K562 (cell line): ENCODE results near the gene ARHGAP28. TPM values are rescaled to one million over a fixed set of nuclear protein-coding genes. Genes with fewer than 3 reads are reported as not detected.

ENCODE experiments used
- ATAC-seq: fragments of 200-7000 bp; cut with Tn5 transposase; 3 replicates; pipeline ENCODE4 v1.9.1; 2020; ENCODE audit warnings: moderate library complexity
- BruUV-seq: library from RNA; stranded (reverse); fragments of 400-500 nt; replicated peaks from 2 replicates; lab custom pipeline; 2021; lab: Mats Ljungman, UMichigan
- CTCF ChIA-PET: fragments of 300-600 bp; formaldehyde crosslinking; extraction: SDS; loops from one replicate; lab custom pipeline; 2021; ENCODE audit warnings: low intra/inter-chr PET ratio; lab: Yijun Ruan, JAX
- POLR2A ChIA-PET: fragments of 300-600, 350-650 bp; sonication (Branson Sonifier 250); formaldehyde crosslinking; extraction: SDS; loops from one replicate; lab custom pipeline; 2021; ENCODE audit warnings: antibody characterized with exemption, inconsistent platforms; lab: Yijun Ruan, JAX
- DNase-seq, 4 experiments: peaks; one replicate each; pipeline versions ENCODE4 v3.0.0 to v3.0.0-alpha.2; 2011 to 2018; ENCODE audit warnings: low spot score in 3 of 4, mixed read lengths in 3 of 4; ENCODE audit errors: extremely low read depth in 1 of 4
- FAIRE-seq: peaks from 2 replicates; lab custom pipeline; 2011; peaks lifted over from hg19 to GRCh38; lab: Jason Lieb, UNC
- H2AFZ ChIP-seq: 2 replicates; pipeline ENCODE4 v1.6.0; 2011; ENCODE audit warnings: low read depth, low read length, control low read depth, inconsistent platforms
- H3K27ac ChIP-seq: fragments of 200-600 bp; 3 replicates; pipeline ENCODE4 v1.8.0; 2011; ENCODE audit warnings: low read depth, mild to moderate bottlenecking, control low read depth, inconsistent platforms, low read length, moderate library complexity, mixed read lengths; ENCODE audit errors: extremely low read depth
- H3K27me3 ChIP-seq, 2 experiments: fragments of 300-600 bp in 1 of 2; 2 replicates in 1 of 2; 3 replicates in 1 of 2; pipeline versions ENCODE4 v1.6.0 to v1.8.0; 2011; ENCODE audit warnings: inconsistent platforms in 2 of 2, low read length in 2 of 2, mild to moderate bottlenecking in 1 of 2, mixed read lengths in 1 of 2, moderate library complexity in 1 of 2; ENCODE audit not compliant: control insufficient read depth in 2 of 2, insufficient read depth in 2 of 2
- H3K36me3 ChIP-seq: fragments of 300-600 bp; 3 replicates; pipeline ENCODE4 v1.8.0; 2011; ENCODE audit warnings: mild to moderate bottlenecking, low read length, inconsistent platforms; ENCODE audit not compliant: control insufficient read depth, insufficient read depth
- H3K4me1 ChIP-seq, 2 experiments: fragments of 200-600 bp in 1 of 2; replicated peaks in 1 of 2; 2 replicates in 1 of 2; 3 replicates in 1 of 2; pipeline versions ENCODE4 v1.5.1 to v1.8.0; 2011; ENCODE audit warnings: inconsistent platforms in 2 of 2, low read length in 2 of 2, mild to moderate bottlenecking in 1 of 2, mixed read lengths in 1 of 2, moderate library complexity in 1 of 2; ENCODE audit not compliant: control insufficient read depth in 2 of 2, insufficient read depth in 2 of 2
- H3K4me2 ChIP-seq: 2 replicates; pipeline ENCODE4 v1.6.1; 2011; ENCODE audit warnings: low read length, control low read depth, inconsistent platforms, mixed read lengths; ENCODE audit not compliant: insufficient read depth
- H3K4me3 ChIP-seq: fragments of 200-600 bp; sonication (generic), shearing (Covaris generic); 2 replicates; pipeline ENCODE4 v1.5.1; 2016; ENCODE audit warnings: control low read depth, inconsistent platforms
- H3K79me2 ChIP-seq: fragments of 200-600 bp; 3 replicates; pipeline ENCODE4 v1.8.0; 2011; ENCODE audit warnings: low read length, inconsistent platforms; ENCODE audit not compliant: control insufficient read depth, insufficient read depth
- H3K9ac ChIP-seq, 2 experiments: 2 replicates each; pipeline versions ENCODE4 v1.6.0 to v1.6.1; 2011; ENCODE audit warnings: low read depth in 2 of 2, low read length in 2 of 2, control low read depth in 1 of 2, inconsistent platforms in 1 of 2, mild to moderate bottlenecking in 1 of 2, mixed read lengths in 1 of 2; ENCODE audit not compliant: insufficient read depth in 1 of 2
- H3K9me1 ChIP-seq: one replicate; pipeline ENCODE4 v1.6.0; 2011; ENCODE audit warnings: inconsistent platforms, mild to moderate bottlenecking, low read length, moderate library complexity; ENCODE audit not compliant: control insufficient read depth, insufficient read depth
- H3K9me3 ChIP-seq: replicated peaks from 2 replicates; pipeline ENCODE4 v1.5.1; 2011; ENCODE audit warnings: low read depth, low read length, inconsistent platforms; ENCODE audit not compliant: control insufficient read depth, insufficient read depth
- H4K20me1 ChIP-seq: replicated peaks from 2 replicates; pipeline ENCODE4 v1.6.1; 2011; ENCODE audit warnings: low read length, inconsistent platforms, mixed read lengths; ENCODE audit not compliant: control insufficient read depth, insufficient read depth
- ARID1B ChIP-seq: fragments of 450-650 bp; IDR thresholded peaks from 2 replicates; pipeline ENCODE4 v1.6.1; 2016; ENCODE audit warnings: antibody characterized with exemption, mild to moderate bottlenecking, inconsistent platforms
- BRF1 ChIP-seq: IDR thresholded peaks from 3 replicates; pipeline ENCODE4 v1.6.1; 2011; ENCODE audit warnings: borderline replicate concordance, mild to moderate bottlenecking; ENCODE audit not compliant: insufficient read length; ENCODE audit errors: extremely low read depth
- CEBPB ChIP-seq: fragments of 450-650 bp; IDR thresholded peaks from 2 replicates; pipeline ENCODE4 v1.6.1; 2016; ENCODE audit warnings: missing genetic modification characterization, missing compliant biosample characterization
- ESRRB ChIP-seq: fragments of 250-450 bp; sonication (Bioruptor Pico); IDR thresholded peaks from 2 replicates; pipeline ENCODE4 v1.5.0; 2020; ENCODE audit warnings: mild to moderate bottlenecking, moderate library complexity, borderline replicate concordance
- FOXA3 ChIP-seq, 2 experiments: fragments of 450-650 bp in 1 of 2; sonication (generic) in 1 of 2; formaldehyde crosslinking; IDR thresholded peaks in 1 of 2; conservative IDR thresholded peaks in 1 of 2; 2 replicates each; pipeline versions ENCODE4 v1.4.0 to v1.8.0; 2020 to 2022; ENCODE audit warnings: mild to moderate bottlenecking in 2 of 2, missing genetic modification reagents in 1 of 2
- GATAD2A ChIP-seq: fragments of 450-650 bp; IDR thresholded peaks from 2 replicates; pipeline ENCODE4 v1.6.1; 2017
- HBP1 ChIP-seq: fragments of 450-650 bp; formaldehyde crosslinking; IDR thresholded peaks from 2 replicates; pipeline ENCODE4 v1.4.0; 2022; ENCODE audit warnings: missing genetic modification characterization
- IRF1 ChIP-seq: sonication (generic); formaldehyde crosslinking; IDR thresholded peaks from 2 replicates; pipeline ENCODE4 v1.8.0; 2022; ENCODE audit warnings: missing genetic modification reagents, mild to moderate bottlenecking, borderline replicate concordance
- JUND ChIP-seq, 2 experiments: IDR thresholded peaks; 2 replicates in 1 of 2; 3 replicates in 1 of 2; pipeline ENCODE4 v1.6.1; 2011; ENCODE audit warnings: borderline replicate concordance in 2 of 2, low read depth in 2 of 2, low read length in 2 of 2, improper control_type of control experiment in 1 of 2, missing biosample characterization in 1 of 2, missing genetic modification characterization in 1 of 2, missing genetic modification reagents in 1 of 2
- L3MBTL2 ChIP-seq: fragments of 450-650 bp; IDR thresholded peaks from 2 replicates; pipeline ENCODE4 v1.6.1; 2016; ENCODE audit warnings: mild to moderate bottlenecking, moderate library complexity
- MAFF ChIP-seq: IDR thresholded peaks from 2 replicates; pipeline ENCODE4 v1.6.1; 2012; ENCODE audit warnings: low read length, improper control_type of control experiment
- MAFG ChIP-seq: fragments of 450-650 bp; conservative IDR thresholded peaks from 2 replicates; pipeline ENCODE4 v1.6.1; 2016; ENCODE audit warnings: missing genetic modification characterization, missing compliant biosample characterization
- NFE2 ChIP-seq: IDR thresholded peaks from 2 replicates; pipeline ENCODE4 v1.6.1; 2014; ENCODE audit warnings: antibody characterized with exemption, low read depth
- NR2C2 ChIP-seq, 2 experiments: fragments of 200-800 bp in 1 of 2; sonication (Bioruptor generic) in 1 of 2; sonication (generic) in 1 of 2; formaldehyde crosslinking in 1 of 2; IDR thresholded peaks; 2 replicates each; pipeline versions ENCODE4 v1.6.1 to v1.8.0; 2016 to 2022; ENCODE audit warnings: mild to moderate bottlenecking in 1 of 2, missing compliant biosample characterization in 1 of 2, missing genetic modification characterization in 1 of 2, missing genetic modification reagents in 1 of 2
- POLR3G ChIP-seq: IDR thresholded peaks from 2 replicates; pipeline ENCODE4 v1.6.1; 2011; ENCODE audit not compliant: insufficient read length, insufficient replicate concordance; ENCODE audit errors: extremely low read depth
- SMARCA4 ChIP-seq: fragments of 450-650 bp; IDR thresholded peaks from 2 replicates; pipeline ENCODE4 v1.6.1; 2016
- TBL1XR1 ChIP-seq, 2 experiments: IDR thresholded peaks; 2 replicates each; pipeline ENCODE4 v1.6.1; 2012; ENCODE audit warnings: improper control_type of control experiment in 2 of 2, low read length in 2 of 2, mild to moderate bottlenecking in 1 of 2
- ZFPM2 ChIP-seq: fragments of 250-450 bp; sonication (Bioruptor Pico); IDR thresholded peaks from 2 replicates; pipeline ENCODE4 v1.5.1; 2022; ENCODE audit warnings: mild to moderate bottlenecking
- ZNF212 ChIP-seq: fragments of 450-650 bp; formaldehyde crosslinking; IDR thresholded peaks from 2 replicates; pipeline ENCODE4 v1.4.0; 2020; ENCODE audit warnings: mild to moderate bottlenecking
- ZNF57 ChIP-seq: fragments of 450-650 bp; formaldehyde crosslinking; IDR thresholded peaks from 2 replicates; pipeline ENCODE4 v1.4.0; 2020; ENCODE audit warnings: mild to moderate bottlenecking, moderate library complexity
- WGBS: fragments of 100-300 bp; shearing (Covaris generic); methylation state at CpG from one replicate; pipeline ENCODE4 v1.1.6; 2016; ENCODE audit warnings: low coverage, mixed read lengths; ENCODE audit not compliant: insufficient coverage; ENCODE audit errors: missing lambda C conversion rate; 5-methylcytosine and 5-hydroxymethylcytosine counted together
- in situ Hi-C: fragments of 300-500 bp; cut with MboI; formaldehyde crosslinking; loops from 4 replicates; pipeline ENCODE4 v1.15.0; 2018; ENCODE audit warnings: inconsistent platforms, mixed read lengths
- intact Hi-C: fragments of 100-400 bp; cut with micrococcal nuclease; formaldehyde crosslinking; loops from 2 replicates; pipeline ENCODE4 v1.14.2; 2022
- polyA plus RNA-seq, 8 experiments: library from polyadenylated mRNA; depleted of rRNA in 4 of 8; stranded (reverse) in 5 of 8; unstranded in 3 of 8; fragments of >200 nt; fragmentation: Nextera tagmentation in 2 of 8; fragmentation: Illumina TruSeq in 1 of 8; extraction: Ambion mirVana in 2 of 8; extraction: Trizol in 1 of 8; gene quantifications; 2 replicates each; pipeline versions ENCODE4 v1.2.1 to v1.2.3, GENCODE V29; 2011 to 2014; ENCODE audit warnings: inconsistent platforms in 1 of 8, missing spikeins in 1 of 8
- total RNA-seq, 7 experiments: library from RNA; depleted of rRNA in 6 of 7; stranded (reverse); fragments of >200 nt in 6 of 7; fragmentation: Illumina TruSeq in 2 of 7; extraction: Trizol in 2 of 7; gene quantifications; 2 replicates each; pipeline versions ENCODE4 v1.2.1 to v1.2.3, GENCODE V29; 2011 to 2021; ENCODE audit warnings: low replicate concordance in 1 of 7

The ARHGAP28 gene
- total and polyA plus RNA-seq, 9 of the 15 experiments (the other 6 are each of a cell fraction or from before 2014, with no cell fraction given) = 0.93 to 5.9 (median 5.0) TPM

GRCh38 chr18:6738622-6739021 lies 9.1 kb downstream of the ARHGAP28 start (continued):
- TF ChIP-seq BRF1 (no peak), ZNF57 (CRISPR knock-in tag) (no peak)

- in situ Hi-C loops (loop anchor here (25.0 kb wide), 1 partner anchor 1454 kb away; the partner anchor contains the start of gene ZBTB14), intact Hi-C loops (no loop called here)
- Histone ChIP-seq H4K20me1 (no peaks in the 10 kb centered on the region), H3K9me1 (no peaks in the 10 kb centered on the region), H3K4me3 (no peak overlapping the region), H3K27ac (no peak overlapping the region), H3K4me1 (peaks cover 0 to 8% of the 10 kb centered on the region in 2 experiments; a peak in 2 of 5 replicates), H2AFZ (no peak overlapping the region), H3K36me3 (no peaks in the 10 kb centered on the region), H3K9me3 (no peaks in the 10 kb centered on the region), H3K9ac (no peak overlapping the region), H3K4me2 (no peak overlapping the region), H3K79me2 (no peaks in the 10 kb centered on the region), H3K27me3 (no peaks in the 10 kb centered on the region)
- ATAC-seq (peak; percentile 85), FAIRE-seq (no peak), DNase-seq (peak in 2 of 4 experiments; percentile 19 to 23)
- ChIA-PET POLR2A (interaction anchor here (0.9 to 1.6 kb wide), 3 partner anchors 11 to 24 kb away, joined by 3 to 4 read pairs (median 3); partner anchors contain the start of gene ARHGAP28), CTCF (no interaction called here)
- WGBS = 0% methylated on average over 2 of the region's 2 CpGs
- BruUV-seq = no TSS peak
- TF ChIP-seq JUND (IDR thresholded peaks at IDR 0.05; ENCODE audit: borderline replicate concordance, low read depth, low read length) (peak; percentile 74; the same call in 1 of the 2 replicates), JUND (tag; IDR thresholded peaks at IDR 0.05; ENCODE audit: borderline replicate concordance, low read depth, low read length) (peak; percentile 72; the same call in 2 of the 3 replicates), FOXA3 (CRISPR knock-in tag; conservative IDR thresholded peaks at IDR 0.05 in 1 of 2, IDR thresholded peaks at IDR 0.05 in 1 of 2) (0 out of 4 replicates have a peak, but pooled peaks of 1 of the 2 experiments have one; percentile 26), ZNF212 (no peak), NFE2 (peak; percentile 86), SMARCA4 (peak; percentile 69), L3MBTL2 (no peak), IRF1 (CRISPR knock-in tag) (no peak), MAFG (tag) (peak; percentile 96), GATAD2A (no peak), ZFPM2 (CRISPR knock-in tag) (no peak), NR2C2 (CRISPR knock-in tag; IDR thresholded peaks at IDR 0.05) (no peak), NR2C2 (tag; IDR thresholded peaks at IDR 0.05) (0 out of 2 replicates have a peak, but pooled peaks have one; percentile 22), POLR3G (no peak), TBL1XR1 (IDR thresholded peaks at IDR 0.05; ENCODE audit: low read length in 2 of 2) (peak in 1 of 2 experiments; percentile 52; a peak in 1 of 4 replicates), ESRRB (CRISPR knock-in tag) (no peak), HBP1 (CRISPR knock-in tag) (no peak), MAFF (peak; percentile 75), ARID1B (peak; percentile 41; the same call in 1 of the 2 replicates), CEBPB (peak; percentile 83)
Observed at GRCh38 chr18:6741232-6741663, 11.7 kb downstream of the ARHGAP28 start.
